ENCODE measurements around the gene KANSL1.

GRCh38 chr17:46056800-46057304 lies 136.4 kb downstream of the KANSL1 start:
- no peak for TF ChIP-seq EZH2 (IDR thresholded peaks at IDR 0.05; ENCODE audit: low read length, missing control alignments)
- TF ChIP-seq CTCF (conservative IDR thresholded peaks at IDR 0.05 in 1 of 2, IDR thresholded peaks at IDR 0.05 in 1 of 2; ENCODE audit: low read depth in 1 of 2, low read length in 2 of 2): no peak

All from fibroblast of lung (primary cell).